Bronchus fibroblast of lung (primary cell): Measurements from ENCODE around the gene NMRAL1. TPM values are rescaled to one million over a fixed set of nuclear protein-coding genes. Genes with fewer than 3 reads are reported as not detected.

Experiments used
- total RNA-seq: library from RNA; depleted of rRNA; stranded (reverse); fragments of >200 nt; gene quantifications from 2 replicates; pipeline ENCODE4 v1.2.3, GENCODE V29; 2015

The NMRAL1 gene
- total RNA-seq: 89.6 and 101 TPM in 2 replicates

DNA sequence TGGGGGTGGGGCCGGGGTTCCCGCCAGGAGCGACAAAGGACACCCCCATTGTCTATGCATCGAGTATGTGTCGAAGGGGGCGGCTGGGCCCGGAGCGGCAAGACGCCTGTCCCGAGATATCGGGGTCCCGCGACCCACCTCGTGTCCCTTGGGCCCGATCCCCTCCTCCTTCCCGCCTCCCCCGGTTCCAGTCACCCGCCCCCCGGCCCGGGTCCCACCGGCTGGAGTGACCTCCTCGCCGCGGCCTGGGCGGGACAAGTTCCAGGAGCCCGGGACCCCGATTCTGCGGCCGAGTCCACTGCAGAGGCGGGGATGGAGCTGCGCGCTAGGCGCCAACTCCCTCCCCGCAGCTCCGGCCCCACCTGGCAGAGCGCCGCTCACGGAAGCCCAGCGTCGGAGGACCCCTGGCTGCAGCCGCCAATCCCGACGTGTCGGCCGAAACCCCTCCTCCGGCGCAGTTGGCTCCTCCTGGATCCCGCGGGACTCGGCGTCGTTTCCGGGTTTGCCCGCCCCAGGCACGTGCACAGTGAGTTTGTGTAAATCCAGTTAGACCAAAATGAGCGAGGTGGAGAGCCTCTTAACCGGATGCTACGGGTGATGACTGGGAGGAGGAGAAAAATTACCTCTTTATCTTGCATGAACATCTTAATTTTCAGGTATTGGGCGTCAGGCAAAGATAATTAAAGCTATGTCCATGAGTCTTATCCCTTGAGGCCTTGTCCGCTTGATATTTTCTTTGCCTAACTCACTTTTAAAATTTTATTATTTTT is at the start of gene NMRAL1:
NMRAL1 (minus strand) TSS at position 434 of the 770 bp plus-strand sequence. CDS start 493 bp downstream, outside the sequence.

DNA sequence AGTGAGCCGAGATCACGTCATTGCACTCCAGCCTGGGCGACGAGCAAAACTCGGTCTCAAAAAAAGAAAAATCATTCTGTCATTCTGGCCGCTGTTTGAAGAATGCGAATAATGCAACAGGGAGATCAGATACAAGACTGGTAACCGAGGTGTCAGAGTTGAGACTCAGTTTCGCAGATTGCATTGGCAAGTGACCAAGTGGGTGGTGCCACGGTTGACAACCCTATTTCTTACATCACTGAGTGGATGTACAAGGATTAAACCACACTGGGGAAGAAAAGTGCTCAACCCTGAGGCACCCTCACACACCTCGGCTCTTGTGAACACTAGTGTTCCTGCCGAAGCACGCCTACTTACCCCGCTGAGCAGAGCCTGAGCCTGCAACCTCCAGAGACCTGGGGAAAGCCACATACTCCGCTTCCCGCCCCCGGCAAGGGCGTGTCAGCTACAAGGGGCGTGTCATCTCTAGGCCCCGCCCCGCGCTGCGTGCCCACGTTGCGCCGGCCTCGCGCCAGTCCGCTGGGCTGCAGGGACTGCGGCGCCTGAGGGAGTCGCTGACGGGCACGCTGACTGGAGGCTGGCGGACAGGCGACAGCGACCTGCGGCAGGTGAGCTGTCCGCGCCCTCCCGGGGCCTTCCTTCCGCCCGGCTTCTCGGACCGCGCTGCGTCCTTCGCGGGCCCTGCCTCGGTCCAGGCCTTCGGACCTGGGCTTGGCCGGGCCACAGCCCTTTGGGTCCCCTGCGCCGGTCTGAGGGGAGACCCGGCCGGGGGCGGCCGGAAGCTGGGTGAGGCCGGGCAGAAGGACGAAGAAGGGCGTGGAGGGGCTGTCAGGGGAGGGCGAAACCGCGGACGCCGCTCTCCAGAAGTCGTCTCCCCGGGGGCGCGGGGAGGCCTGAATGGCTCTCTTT is 1.7 kb upstream of the NMRAL1 start, which contains the start of gene HMOX2:
HMOX2 (plus strand) TSS at position 519 of the 909 bp plus-strand sequence. CDS start 29,127 bp downstream, outside the sequence.

DNA sequence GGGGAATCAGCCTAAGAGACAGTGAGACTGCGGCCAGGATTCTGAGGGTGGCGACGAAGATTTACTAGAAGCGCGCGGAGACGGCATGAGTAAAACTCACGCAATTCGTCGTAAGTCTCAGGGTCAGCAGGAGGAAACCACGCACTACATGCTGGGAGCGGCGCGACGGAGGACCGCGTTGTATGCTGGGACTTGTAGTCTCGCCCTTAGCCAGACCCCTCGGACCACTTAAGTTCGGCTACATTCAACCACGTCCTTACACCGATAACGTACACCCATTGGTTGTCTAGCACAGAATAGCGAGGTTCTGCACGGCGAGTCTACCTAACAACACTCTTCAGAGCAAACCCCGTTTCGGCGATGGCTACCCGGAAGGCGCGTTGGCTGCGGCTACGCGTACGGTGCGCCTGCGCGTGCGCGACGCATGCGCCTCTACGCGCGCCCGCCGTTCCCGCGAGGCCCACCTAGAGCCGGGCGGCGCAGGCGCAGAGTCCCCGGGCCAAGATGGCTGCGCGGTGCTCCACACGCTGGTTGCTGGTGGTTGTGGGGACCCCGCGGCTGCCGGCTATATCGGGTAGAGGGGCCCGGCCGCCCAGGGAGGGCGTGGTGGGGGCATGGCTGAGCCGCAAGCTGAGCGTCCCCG is 48.9 kb downstream of the NMRAL1 start, which contains the start of gene DNAJA3:
DNAJA3 (plus strand) TSS at position 491 of the 643 bp plus-strand sequence; CDS start at position 505, 14 bp downstream.

DNA sequence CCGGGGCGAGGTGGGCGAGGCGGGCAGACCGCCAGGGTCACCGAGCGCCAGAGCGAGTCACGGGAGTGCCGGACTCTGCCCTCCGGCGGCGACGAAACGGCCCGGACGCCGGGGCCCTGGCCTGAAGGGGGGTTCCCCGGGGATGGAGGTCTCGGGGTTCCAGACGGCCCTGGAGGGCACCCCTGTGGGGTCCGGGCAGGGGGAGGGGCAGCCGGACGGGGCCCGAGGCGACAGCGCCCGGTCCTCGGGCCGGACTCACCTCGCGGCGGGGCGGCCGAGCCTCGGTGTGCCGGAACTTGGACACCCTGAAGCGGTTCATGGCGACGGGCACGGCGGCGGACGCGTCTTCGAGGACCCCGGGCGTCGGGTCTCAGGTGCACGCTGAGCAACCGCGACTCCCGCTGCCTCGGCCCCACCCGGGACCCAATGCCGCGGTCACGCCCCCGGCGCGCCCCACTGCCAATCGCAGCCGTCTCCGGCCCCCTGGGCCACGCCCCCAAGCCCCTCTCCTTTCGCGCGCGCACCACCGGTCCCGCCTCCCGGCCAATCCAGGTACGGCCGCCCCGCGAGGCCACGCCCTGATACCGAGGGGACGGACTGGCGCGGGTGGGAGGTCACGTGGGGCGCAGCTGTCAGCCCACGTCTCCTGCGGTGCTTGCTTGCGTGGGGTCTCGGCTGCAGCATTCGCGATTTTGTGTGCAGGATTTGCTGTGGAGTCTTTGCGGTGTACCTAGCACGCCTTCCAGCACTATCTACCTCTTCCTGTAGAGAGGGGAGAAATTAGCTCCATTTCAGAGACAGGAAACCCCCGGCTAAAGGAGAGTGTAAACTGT is 58.0 kb downstream of the NMRAL1 start, which contains the start of gene CORO7:
CORO7 (minus strand) TSS at position 397 of the 833 bp plus-strand sequence; CDS start at position 319, 78 bp downstream.

Other genes with a start within 250 kb of the NMRAL1 start
- not detected in 2 replicates for gene SRL, start 232.5 kb downstream of the NMRAL1 start, total RNA-seq
- gene TFAP4, start 201.6 kb downstream of the NMRAL1 start, total RNA-seq: 11.4 and 11.8 TPM in 2 replicates
- gene GLIS2, start 158.6 kb downstream of the NMRAL1 start, total RNA-seq: 3.2 and 3.3 TPM in 2 replicates
- gene PAM16, start 123.3 kb downstream of the NMRAL1 start, total RNA-seq: 60.5 and 73.1 TPM in 2 replicates
- gene VASN, start 102.8 kb downstream of the NMRAL1 start, total RNA-seq: 69.6 and 76.8 TPM in 2 replicates
- gene CORO7, start 58.0 kb downstream of the NMRAL1 start, total RNA-seq: 12.1 and 12.8 TPM in 2 replicates
- 51.4 and 52.9 TPM in 2 replicates for gene DNAJA3, start 48.8 kb downstream of the NMRAL1 start, total RNA-seq
- 54.1 and 60.0 TPM in 2 replicates for gene HMOX2, start 1.8 kb upstream of the NMRAL1 start, total RNA-seq
- 8.0 and 9.9 TPM in 2 replicates for gene CDIP1, start 64.1 kb upstream of the NMRAL1 start, total RNA-seq
- under 0.01 and 0.17 TPM in 2 replicates for gene C16orf96, start 81.7 kb upstream of the NMRAL1 start, total RNA-seq
- gene UBALD1, start 140.3 kb upstream of the NMRAL1 start, total RNA-seq: 8.6 and 11.0 TPM in 2 replicates
- gene MGRN1, start 150.2 kb upstream of the NMRAL1 start, total RNA-seq: 26.0 and 28.9 TPM in 2 replicates
- gene NUDT16L1, start 218.9 kb upstream of the NMRAL1 start, total RNA-seq: 22.9 and 23.8 TPM in 2 replicates